Uterus (tissue), 4 donors: Measurements from ENCODE around the gene OCA2. TPM values are rescaled to one million over a fixed set of nuclear protein-coding genes. Genes with fewer than 3 reads are reported as not detected.

Experiments used
- DNase-seq, 2 donors: peaks; one replicate each; pipeline ENCODE4 v3.0.0-alpha.2; 2019 to 2020
- H3K27ac ChIP-seq, 2 donors: fragments of 200-600 bp; sonication (generic); 1 replicate in 1 of 2; 2 replicates in 1 of 2; pipeline ENCODE4 v1.5.1; 2016 to 2018
- H3K27me3 ChIP-seq, 2 donors: fragments of 200-600 bp; sonication (generic); one replicate each; pipeline ENCODE4 v1.5.1; 2018 to 2019; ENCODE audit warnings: control low read depth in 1 of 2
- H3K36me3 ChIP-seq, 2 donors: fragments of 200-600 bp; sonication (generic); one replicate each; pipeline ENCODE4 v1.5.1; 2019; ENCODE audit warnings: control low read depth in 1 of 2
- H3K4me1 ChIP-seq, 2 donors: fragments of 200-600 bp; sonication (generic); one replicate each; pipeline ENCODE4 v1.5.1; 2018 to 2019; ENCODE audit warnings: control low read depth in 1 of 2
- H3K4me3 ChIP-seq, 2 donors: fragments of 200-600 bp; sonication (generic); 1 replicate in 1 of 2; 2 replicates in 1 of 2; pipeline ENCODE4 v1.5.1; 2018 to 2019; ENCODE audit warnings: mild to moderate bottlenecking in 1 of 2
- H3K9me3 ChIP-seq, 2 donors: fragments of 200-600 bp; sonication (generic); one replicate each; pipeline ENCODE4 v1.5.1; 2019; ENCODE audit warnings: control low read depth in 1 of 2
- CTCF ChIP-seq, 4 experiments: fragments of 200-600 bp in 2 of 4; fragments of 450-650 bp in 2 of 4; sonication (generic) in 2 of 4; IDR thresholded peaks; one replicate each; pipeline ENCODE4 v1.5.1; 2016 to 2019; ENCODE audit warnings: antibody characterized with exemption in 4 of 4, mild to moderate bottlenecking in 2 of 4, moderate library complexity in 1 of 4
- POLR2A ChIP-seq, 2 donors: fragments of 450-650 bp; IDR thresholded peaks; one replicate each; pipeline ENCODE4 v1.6.1; 2016; ENCODE audit warnings: antibody characterized with exemption in 2 of 2, mild to moderate bottlenecking in 1 of 2, moderate library complexity in 1 of 2
- intact Hi-C: fragments of 100-400 bp; cut with DNase I; formaldehyde crosslinking; loops from one replicate; pipeline ENCODE4 v1.15.1; 2023; ENCODE audit warnings: low total_unique reads
- total RNA-seq, 4 donors: library from RNA; depleted of rRNA in 3 of 4; stranded (reverse); fragments of >200 nt in 3 of 4; gene quantifications; one replicate each; pipeline versions ENCODE4 v1.1.0 to v1.2.4, GENCODE V29; 2014 to 2023
- donor health status: DM: yes; HTN: yes; CAD: no.

The OCA2 gene
- total RNA-seq, 4 donors from 2014 or later, result 0.55 to 4.6 TPM; not detected in 2

- Histone ChIP-seq H3K36me3 (no peaks in the 10 kb centered on the region), H3K9me3 (no peaks in the 10 kb centered on the region), H3K4me1 (no peaks in the 10 kb centered on the region), H3K27ac (no peak overlapping the region), H3K4me3 (no peak overlapping the region), H3K27me3 (no peaks in the 10 kb centered on the region)
- TF ChIP-seq POLR2A (IDR thresholded peaks at IDR 0.05), result no peak
- TF ChIP-seq CTCF (IDR thresholded peaks at IDR 0.05), result no peak
- intact Hi-C loops, result no loop called here
- DNase-seq, result no peak
Measured at GRCh38 chr15:27866505-27867165, 232.5 kb downstream of the OCA2 start.

- H3K4me3 ChIP-seq, result no peak overlapping the region
- intact Hi-C loops, result no loop called here
- TF ChIP-seq CTCF (IDR thresholded peaks at IDR 0.05), result no peak
- no peak for TF ChIP-seq POLR2A (IDR thresholded peaks at IDR 0.05)
- H3K27me3 ChIP-seq, result no peaks in the 10 kb centered on the region
- H3K27ac ChIP-seq, result no peak overlapping the region
- no peak for DNase-seq
- H3K9me3 ChIP-seq, result no peaks in the 10 kb centered on the region
- H3K4me1 ChIP-seq, result no peaks in the 10 kb centered on the region
- no peaks in the 10 kb centered on the region for H3K36me3 ChIP-seq
Measured at GRCh38 chr15:27865926-27866325, 233.2 kb downstream of the OCA2 start.

GRCh38 chr15:27865323-27865922 is 233.7 kb downstream of the OCA2 start:
- H3K27me3 ChIP-seq, result no peaks in the 10 kb centered on the region
- no peak for DNase-seq
- intact Hi-C loops, result no loop called here
- no peaks in the 10 kb centered on the region for H3K9me3 ChIP-seq
- TF ChIP-seq CTCF (IDR thresholded peaks at IDR 0.05), result no peak
- no peak for TF ChIP-seq POLR2A (IDR thresholded peaks at IDR 0.05)
- no peaks in the 10 kb centered on the region for H3K4me1 ChIP-seq
- no peak overlapping the region for H3K27ac ChIP-seq
- no peaks in the 10 kb centered on the region for H3K36me3 ChIP-seq
- H3K4me3 ChIP-seq, result no peak overlapping the region

GRCh38 chr15:27864719-27865118 is 234.4 kb downstream of the OCA2 start:
- Histone ChIP-seq H3K4me3 (no peak overlapping the region), H3K36me3 (no peaks in the 10 kb centered on the region), H3K27ac (no peak overlapping the region), H3K4me1 (no peaks in the 10 kb centered on the region), H3K9me3 (no peaks in the 10 kb centered on the region), H3K27me3 (no peaks in the 10 kb centered on the region)
- TF ChIP-seq CTCF (IDR thresholded peaks at IDR 0.05) (no peak), POLR2A (IDR thresholded peaks at IDR 0.05) (no peak)
- intact Hi-C loops, result no loop called here
- no peak for DNase-seq

- TF ChIP-seq POLR2A (IDR thresholded peaks at IDR 0.05) (no peak), CTCF (IDR thresholded peaks at IDR 0.05) (no peak)
- no peak for DNase-seq
- intact Hi-C loops, result no loop called here
- Histone ChIP-seq H3K9me3 (no peaks in the 10 kb centered on the region), H3K27me3 (no peaks in the 10 kb centered on the region), H3K4me1 (no peaks in the 10 kb centered on the region), H3K27ac (no peak overlapping the region), H3K4me3 (no peak overlapping the region), H3K36me3 (no peaks in the 10 kb centered on the region)
Measured at GRCh38 chr15:27864086-27864485, 235.0 kb downstream of the OCA2 start.
